GM21423 (cell line): ENCODE data around the gene CPEB1.

Experiments
- ATAC-seq: cut with Tn5 transposase; IDR thresholded peaks from one replicate; pipeline ENCODE4 v1.9.1; 2021; ENCODE audit warnings: mild to moderate bottlenecking, moderate library complexity; ENCODE audit not compliant: unreplicated experiment

The CPEB1 gene

DNA sequence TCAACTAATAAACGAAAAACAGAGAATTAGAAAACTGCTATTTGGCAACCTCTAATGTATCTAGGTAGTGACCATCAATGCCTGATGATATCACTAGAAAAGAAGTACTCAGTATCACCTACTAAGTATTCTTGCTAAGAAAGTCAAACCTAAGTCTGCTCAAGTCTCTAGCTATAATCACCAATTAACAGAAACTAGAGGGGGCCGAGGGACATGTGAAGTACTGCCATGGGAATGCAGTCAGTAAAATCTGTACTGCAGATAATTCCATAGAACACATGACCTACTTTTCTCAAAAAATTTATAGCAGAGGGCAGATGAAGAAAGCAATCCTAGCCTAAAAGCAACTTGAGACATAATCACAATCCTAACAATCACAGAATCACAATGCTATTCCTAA is 51.4 kb downstream of the CPEB1 start:
- no peak for ATAC-seq

- no peak for ATAC-seq
These were observed 52.0 kb downstream of the CPEB1 start for GRCh38 chr15:82595203-82595602.

GRCh38 chr15:82587805-82588204 is 59.4 kb downstream of the CPEB1 start:
- ATAC-seq, result no peak

DNA sequence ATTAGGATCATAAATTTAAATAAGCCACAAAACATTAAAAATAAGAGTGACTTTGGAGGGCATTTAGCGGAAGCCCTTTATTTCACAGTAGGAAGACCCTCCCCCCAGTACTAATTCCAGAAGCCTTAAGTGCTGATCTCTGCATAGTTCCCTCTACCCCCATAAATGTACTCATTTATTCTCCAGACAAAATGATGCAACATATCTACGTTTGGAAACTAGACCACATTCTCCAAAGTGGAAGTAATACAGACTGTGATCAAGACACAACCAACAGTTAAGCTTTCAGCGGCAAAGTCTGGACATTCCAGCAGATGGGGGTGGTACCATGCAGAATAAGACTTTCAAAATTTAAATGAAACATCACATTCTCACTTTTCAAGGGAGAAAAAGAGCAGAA is 62.1 kb downstream of the CPEB1 start:
- ATAC-seq, result no peak

GRCh38 chr15:82580713-82581112 is 66.5 kb downstream of the CPEB1 start:
- ATAC-seq, result no peak

- ATAC-seq, result no peak
These were observed 71.8 kb downstream of the CPEB1 start for GRCh38 chr15:82575335-82575734.

DNA sequence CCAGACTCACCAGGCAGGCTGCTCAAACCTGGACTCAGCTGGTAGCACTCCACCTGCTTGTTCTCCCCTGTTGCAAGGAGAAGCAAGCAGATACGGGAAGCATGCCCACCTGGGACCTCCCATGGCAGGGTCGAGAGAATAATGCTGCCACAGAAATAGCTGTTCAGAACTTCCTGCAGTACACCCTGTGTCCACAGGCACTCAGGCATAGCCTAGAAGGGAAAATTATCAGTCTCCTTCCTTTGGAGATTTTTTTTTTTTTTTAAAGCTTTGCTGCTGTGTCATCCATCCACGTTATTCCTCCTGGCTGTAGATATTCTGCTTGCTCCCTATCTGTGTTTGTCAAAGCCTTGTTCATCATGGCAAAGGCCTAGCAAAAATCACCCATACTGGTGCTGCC is 74.2 kb downstream of the CPEB1 start:
- no peak for ATAC-seq

DNA sequence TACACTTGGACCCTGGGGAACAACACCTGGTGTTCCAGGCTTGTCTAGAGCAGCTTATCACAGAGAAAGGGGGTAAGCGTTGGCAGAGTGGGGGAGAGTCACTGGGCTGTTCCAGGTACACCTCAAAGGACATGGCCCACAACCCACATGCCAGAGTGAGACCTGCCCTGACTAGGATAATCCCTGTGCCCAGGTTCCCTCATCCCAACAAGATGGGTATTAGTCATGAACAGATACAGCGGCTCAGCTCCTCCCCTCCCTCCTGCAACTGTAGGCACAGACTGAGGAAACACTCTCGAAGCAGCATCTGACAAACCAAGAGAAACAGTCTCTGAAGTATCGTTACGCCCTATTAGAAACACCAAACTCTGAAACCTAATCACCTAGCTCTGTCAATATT is 74.9 kb downstream of the CPEB1 start:
- no peak for ATAC-seq

- no peak for ATAC-seq
These were observed 75.4 kb downstream of the CPEB1 start for GRCh38 chr15:82571722-82572222.

DNA sequence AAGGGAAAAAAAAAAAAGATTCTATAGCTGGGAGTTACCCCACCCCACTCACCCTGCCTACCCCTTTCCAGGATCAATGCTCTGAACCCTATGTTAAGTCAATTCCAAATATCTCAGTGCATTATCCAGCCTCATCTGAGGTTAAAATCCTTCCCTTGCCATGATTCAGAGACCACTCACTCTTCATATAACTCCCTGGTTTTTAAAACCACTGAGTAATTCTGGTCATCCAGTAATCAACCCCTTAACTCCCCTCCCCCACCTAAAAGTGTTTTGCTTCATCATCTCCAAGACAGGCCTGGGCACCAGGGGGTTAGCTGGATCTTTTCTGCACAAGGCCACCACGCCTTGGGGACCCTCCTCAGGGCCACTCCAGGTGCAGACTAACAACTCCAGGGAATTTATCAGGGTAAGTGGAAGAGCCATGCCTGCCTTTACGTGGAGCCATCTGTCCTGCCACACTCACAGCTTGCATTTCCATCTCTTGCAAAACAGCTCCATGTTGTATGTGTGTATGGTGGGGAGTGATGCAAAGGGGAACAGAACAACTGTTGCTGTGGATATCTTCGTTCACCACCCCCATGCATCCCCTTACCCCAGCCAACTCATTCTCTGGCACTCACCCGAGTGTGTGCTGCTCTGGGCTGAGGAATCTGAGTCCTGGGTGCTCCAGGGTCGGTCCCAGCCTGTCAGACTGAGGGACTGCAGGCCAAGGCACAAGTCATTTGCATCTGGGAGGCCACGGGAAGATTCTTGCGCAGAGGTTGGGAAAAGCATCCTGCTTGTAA is 76.2 kb downstream of the CPEB1 start:
- no peak for ATAC-seq

DNA sequence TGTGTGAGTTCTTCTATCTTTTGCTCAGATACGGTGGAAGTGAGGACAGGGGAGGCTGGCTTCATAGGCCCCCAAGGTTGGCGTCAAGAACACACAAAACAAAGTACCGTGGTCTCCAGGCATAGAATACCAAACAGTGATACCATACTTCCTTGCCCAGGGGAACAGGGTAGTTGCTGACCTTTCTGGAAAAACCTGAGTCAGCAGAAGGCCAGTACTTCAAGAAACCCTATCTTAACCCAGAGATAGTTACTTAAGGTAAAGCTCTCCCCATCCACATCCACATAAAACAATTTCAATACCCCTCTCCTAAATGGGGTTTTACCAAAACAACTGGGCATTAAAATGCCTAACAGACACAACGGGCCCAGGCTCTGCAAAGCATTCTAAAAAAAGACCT is 77.3 kb downstream of the CPEB1 start:
- no peak for ATAC-seq

- no peak for ATAC-seq
These were observed 78.2 kb downstream of the CPEB1 start for GRCh38 chr15:82568986-82569385.

- no peak for ATAC-seq
These were observed 79.5 kb downstream of the CPEB1 start for GRCh38 chr15:82567661-82568060.

- ATAC-seq, result no peak
These were observed 80.5 kb downstream of the CPEB1 start for GRCh38 chr15:82566690-82567089.

DNA sequence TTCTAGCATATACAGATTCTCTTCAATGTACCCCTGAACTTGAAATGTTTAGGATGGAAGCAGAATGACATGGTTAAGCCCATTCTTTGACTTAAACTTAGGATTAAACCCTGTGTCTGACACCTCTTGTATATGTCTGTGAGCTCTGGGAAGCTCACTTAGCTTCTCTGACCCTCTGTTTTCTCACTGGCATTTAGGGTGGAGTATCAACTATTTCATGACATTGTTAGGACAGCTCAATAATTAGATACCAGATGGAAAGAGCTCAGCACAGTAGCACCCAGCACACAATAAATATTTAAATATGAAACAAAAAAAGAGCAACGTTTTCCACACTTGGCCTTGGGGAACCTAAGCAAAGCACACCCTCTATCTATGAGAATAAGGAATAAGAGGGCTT is 88.7 kb downstream of the CPEB1 start:
- ATAC-seq, result no peak

DNA sequence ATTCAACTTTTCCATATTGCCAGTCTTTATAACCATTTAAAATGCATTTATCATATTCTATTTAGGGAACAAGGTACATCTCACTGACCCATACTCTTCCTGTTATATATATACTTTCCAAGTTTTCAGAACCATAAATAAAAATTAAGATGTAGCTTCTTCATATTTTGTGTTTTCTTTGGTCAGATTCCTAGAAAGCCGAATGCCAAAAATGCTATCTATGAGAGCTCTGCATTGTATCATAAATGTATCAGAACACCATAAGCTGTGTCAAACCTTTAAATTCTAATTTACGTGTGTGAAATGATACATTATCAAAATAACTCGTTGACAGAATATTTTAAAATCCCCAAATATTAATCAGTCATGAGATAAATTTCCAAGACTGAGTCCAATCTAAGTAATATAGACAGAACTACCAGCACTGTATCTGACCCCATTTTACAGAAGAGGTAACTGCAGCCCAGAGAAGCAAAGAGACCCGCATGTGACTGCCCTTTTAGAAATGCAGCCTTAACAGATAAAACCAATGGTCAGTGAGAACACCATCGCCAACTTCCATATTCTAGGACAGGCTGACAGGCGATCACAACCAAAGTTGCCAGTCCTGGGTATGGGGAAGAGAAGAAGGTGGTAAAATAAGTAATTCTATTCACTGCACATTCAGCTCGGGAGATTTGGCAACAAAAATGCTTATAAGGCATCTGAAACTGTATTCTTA is 90.7 kb downstream of the CPEB1 start:
- no peak for ATAC-seq

GRCh38 chr15:82554849-82555248 is 92.3 kb downstream of the CPEB1 start:
- ATAC-seq, result no peak

DNA sequence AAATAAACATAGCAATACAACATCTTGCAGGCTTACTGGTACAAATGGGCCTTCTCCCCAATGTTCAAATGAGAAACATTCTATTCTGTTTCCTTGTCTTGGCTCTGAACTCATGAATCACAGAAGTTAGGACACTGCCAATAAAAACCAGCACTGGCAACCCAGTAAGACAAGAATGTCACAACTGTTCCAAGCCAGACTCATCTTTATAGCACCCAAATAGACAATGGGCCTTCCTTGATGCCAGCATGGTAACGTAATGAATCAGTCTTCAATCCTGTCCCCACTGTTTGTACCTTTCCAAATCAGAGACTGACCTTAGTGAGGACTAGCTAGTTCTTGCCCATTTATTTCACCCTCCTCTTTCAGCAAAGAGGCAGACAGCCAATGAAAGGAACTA is 92.8 kb downstream of the CPEB1 start:
- no peak for ATAC-seq

GRCh38 chr15:82553846-82554245 is 93.3 kb downstream of the CPEB1 start:
- ATAC-seq, result no peak

DNA sequence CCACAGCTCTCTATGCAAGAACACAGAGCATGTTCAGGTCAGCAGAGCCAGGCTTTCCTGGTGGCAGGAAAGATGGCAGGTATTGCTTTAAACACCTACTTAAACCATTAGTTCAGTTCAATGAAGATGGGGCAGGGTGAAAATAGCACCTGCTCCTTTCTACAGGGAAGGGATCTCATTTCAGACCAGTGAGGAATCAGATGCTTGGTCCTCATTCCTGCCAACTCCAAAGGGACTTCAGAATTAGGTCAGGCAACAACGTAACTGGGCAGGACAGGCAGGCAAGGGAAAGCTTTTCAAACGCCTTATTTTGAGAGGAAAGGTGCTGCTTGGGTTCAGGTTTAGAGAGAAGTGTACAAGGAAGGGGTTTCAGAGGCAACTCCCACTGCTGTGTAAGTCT is 94.3 kb downstream of the CPEB1 start:
- ATAC-seq, result no peak

GRCh38 chr15:82551646-82552247 is 95.4 kb downstream of the CPEB1 start:
- no peak for ATAC-seq

- ATAC-seq, result no peak
These were observed 97.9 kb downstream of the CPEB1 start for GRCh38 chr15:82549199-82549665.
